ENCODE results near the gene ELK3.

The ELK3 gene

DNA sequence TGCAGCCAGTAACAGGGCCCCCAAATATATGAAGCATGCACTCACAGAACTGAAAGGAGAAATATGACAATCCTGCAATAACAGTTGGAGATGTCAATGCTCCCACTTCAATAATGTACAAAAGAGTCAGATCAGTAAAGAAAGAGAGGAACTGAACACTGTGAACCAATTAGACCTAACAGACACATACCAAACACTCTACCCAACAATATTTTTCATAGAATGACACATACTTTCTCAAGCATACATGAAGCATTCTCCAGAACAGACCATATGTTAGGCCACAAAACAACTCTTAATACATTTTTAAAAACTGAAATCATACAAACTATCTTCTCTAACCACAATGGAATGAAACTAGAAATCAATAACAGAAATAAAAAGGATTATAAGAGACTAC is 80.2 kb downstream of the ELK3 start (continued):
- no peak for TF ChIP-seq ZNF18 (tag by site-specific recombination; IDR thresholded peaks at IDR 0.05)
- TF ChIP-seq ZNF701 (tag by site-specific recombination; IDR thresholded peaks at IDR 0.05) = no peak
- no peak for TF ChIP-seq ZNF776 (tag by site-specific recombination; IDR thresholded peaks at IDR 0.05; ENCODE audit: borderline replicate concordance)
- no peak for TF ChIP-seq ZBTB49 (tag by site-specific recombination; IDR thresholded peaks at IDR 0.05; ENCODE audit: low read depth)

DNA sequence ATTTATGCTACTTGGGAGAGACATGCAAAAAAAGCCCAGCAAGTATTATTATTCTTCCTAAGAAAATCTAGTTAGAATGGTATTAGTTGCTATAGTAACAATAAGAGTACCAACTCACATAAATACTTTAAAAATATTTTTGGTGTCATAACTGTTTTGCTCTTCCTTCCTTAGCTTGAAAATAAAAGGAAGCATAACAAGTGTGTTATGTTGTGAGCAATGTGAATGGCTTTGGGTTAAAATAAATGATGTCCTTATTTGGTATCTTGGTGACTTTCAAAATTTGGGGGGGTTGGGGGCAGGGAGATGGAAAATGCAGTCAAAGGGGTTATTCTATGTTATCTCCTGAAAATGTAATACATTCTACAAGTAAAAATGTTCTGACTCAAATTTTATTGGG is 91.0 kb downstream of the ELK3 start:
- POLR2A ChIA-PET = no interaction called here

More for the DNA sequence above, 91.0 kb downstream of the ELK3 start:
- H3K4me1 ChIP-seq (ENCODE audit: control insufficient read depth, insufficient read depth, low read length) = no peaks in the 10 kb centered on the region
- CTCF ChIA-PET = interaction anchor here (0.5 kb wide), 1 partner anchor 231 kb away, joined by 3 read pairs; no protein-coding TSS in a partner anchor
- H3K36me3 ChIP-seq (ENCODE audit: control insufficient read depth in 2 of 2, insufficient read depth in 1 of 2, low read length in 2 of 2) = peaks cover 20 to 87% of the 10 kb centered on the region in 2 experiments
- TF ChIP-seq ZNF843 (tag by site-specific recombination; IDR thresholded peaks at IDR 0.05) (no peak), GFI1B (tag by site-specific recombination; IDR thresholded peaks at IDR 0.05) (no peak), ZNF670 (tag by site-specific recombination; IDR thresholded peaks at IDR 0.05; ENCODE audit: low read depth) (no peak), ZFP41 (tag by site-specific recombination; IDR thresholded peaks at IDR 0.05; ENCODE audit: borderline replicate concordance) (no peak), ZSCAN5A (tag by site-specific recombination; IDR thresholded peaks at IDR 0.05) (no peak), ZNF426 (tag by site-specific recombination; IDR thresholded peaks at IDR 0.05) (no peak), ZEB2 (tag by site-specific recombination; IDR thresholded peaks at IDR 0.05) (no peak), TCF7L2 (IDR thresholded peaks at IDR 0.05; ENCODE audit: borderline replicate concordance, low read depth, low read length) (no peak), PRDM10 (tag by site-specific recombination; IDR thresholded peaks at IDR 0.05) (no peak), BCL11B (tag by site-specific recombination; IDR thresholded peaks at IDR 0.05; ENCODE audit: low read depth) (no peak), ZNF777 (tag by site-specific recombination; IDR thresholded peaks at IDR 0.05; ENCODE audit: borderline replicate concordance) (no peak), ZBTB49 (tag by site-specific recombination; IDR thresholded peaks at IDR 0.05; ENCODE audit: low read depth) (no peak), ZBTB48 (tag by site-specific recombination; IDR thresholded peaks at IDR 0.05) (no peak), ZNF266 (tag by site-specific recombination; IDR thresholded peaks at IDR 0.05; ENCODE audit: low read depth) (no peak)
- H3K27ac ChIP-seq (ENCODE audit: extremely low read depth, low read depth, low read length) = no peak overlapping the region
- no peak overlapping the region for H3K4me3 ChIP-seq (ENCODE audit: low read depth, low read length)
- H3K9me3 ChIP-seq (ENCODE audit: control insufficient read depth, insufficient read depth, low read depth, low read length) = no peaks in the 10 kb centered on the region

All from HEK293 (cell line).